Choroid plexus epithelial cell (primary cell): Measurements from ENCODE around the gene RAB24.
"Not testable (repeated sequence)": the region's sequence is repeated elsewhere in the genome, so short reads cannot be mapped to it uniquely, and the experiment has no call there.

ENCODE experiments used
- DNase-seq: peaks from one replicate; pipeline ENCODE4 v3.0.0-alpha.2; 2010; ENCODE audit warnings: low read depth
- H3K4me3 ChIP-seq: 2 replicates; pipeline ENCODE4 v1.5.1; 2011; ENCODE audit warnings: low read depth, mild to moderate bottlenecking, control low read depth, low read length, moderate library complexity
- CTCF ChIP-seq: conservative IDR thresholded peaks from 2 replicates; pipeline ENCODE4 v1.5.1; 2011; ENCODE audit warnings: low read depth, mild to moderate bottlenecking, control low read depth, inconsistent platforms, low read length, moderate library complexity

RAB24 gene

DNA sequence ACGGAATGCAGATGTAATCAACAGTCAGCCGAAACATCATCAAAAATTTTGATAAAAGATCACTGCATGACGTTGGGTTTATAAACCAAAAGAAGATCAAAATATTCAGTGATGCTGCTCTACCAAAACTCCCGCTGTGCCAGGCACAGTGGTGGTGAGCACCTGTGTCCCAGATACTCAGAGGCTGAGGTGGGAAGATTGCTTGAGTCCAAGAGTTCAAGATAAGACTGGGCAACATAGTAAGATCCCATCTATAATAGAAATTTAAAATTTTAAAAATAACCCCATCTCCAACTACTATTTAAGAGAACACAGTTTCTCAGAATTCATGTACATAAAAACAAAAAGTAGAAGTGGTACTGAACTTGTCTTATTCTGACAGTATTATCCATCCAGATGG lies 44.2 kb upstream of the RAB24 start:
- no peak for TF ChIP-seq CTCF
- DNase-seq, result no peak

GRCh38 chr5:177346820-177347219 lies 43.3 kb upstream of the RAB24 start:
- no peak for TF ChIP-seq CTCF
- no peak overlapping the region for H3K4me3 ChIP-seq
- DNase-seq, result peak; percentile 42

More for the DNA sequence above, 44.2 kb upstream of the RAB24 start:
- no peak overlapping the region for H3K4me3 ChIP-seq

DNA sequence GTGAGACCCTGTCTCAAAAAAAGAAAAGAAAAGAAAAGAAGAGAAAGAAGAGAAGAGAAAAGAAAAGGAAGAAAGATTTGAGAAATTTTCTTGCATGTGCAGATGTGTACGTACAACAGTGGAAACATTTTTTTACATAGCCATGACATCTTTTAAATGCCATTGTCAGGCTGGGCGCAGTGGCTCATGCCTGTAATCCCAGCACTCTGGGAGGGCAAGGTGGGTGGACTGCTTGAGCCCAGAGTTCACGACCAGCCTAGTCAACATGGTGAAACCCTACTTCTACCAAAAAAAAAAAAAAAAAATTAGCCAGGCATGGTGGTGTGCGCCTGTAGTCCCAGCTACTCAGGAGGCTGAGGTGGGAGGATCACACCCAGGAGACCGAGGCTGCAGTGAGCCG lies 41.4 kb upstream of the RAB24 start:
- no peak overlapping the region for H3K4me3 ChIP-seq
- DNase-seq, result no peak
- no peak for TF ChIP-seq CTCF

- DNase-seq, result no peak
- no peak for TF ChIP-seq CTCF
- H3K4me3 ChIP-seq, result no peak overlapping the region
Measured at GRCh38 chr5:177343777-177344176, 40.3 kb upstream of the RAB24 start.

GRCh38 chr5:177343000-177343399 lies 39.5 kb upstream of the RAB24 start:
- H3K4me3 ChIP-seq, DNase-seq: not testable (repeated sequence)

DNA sequence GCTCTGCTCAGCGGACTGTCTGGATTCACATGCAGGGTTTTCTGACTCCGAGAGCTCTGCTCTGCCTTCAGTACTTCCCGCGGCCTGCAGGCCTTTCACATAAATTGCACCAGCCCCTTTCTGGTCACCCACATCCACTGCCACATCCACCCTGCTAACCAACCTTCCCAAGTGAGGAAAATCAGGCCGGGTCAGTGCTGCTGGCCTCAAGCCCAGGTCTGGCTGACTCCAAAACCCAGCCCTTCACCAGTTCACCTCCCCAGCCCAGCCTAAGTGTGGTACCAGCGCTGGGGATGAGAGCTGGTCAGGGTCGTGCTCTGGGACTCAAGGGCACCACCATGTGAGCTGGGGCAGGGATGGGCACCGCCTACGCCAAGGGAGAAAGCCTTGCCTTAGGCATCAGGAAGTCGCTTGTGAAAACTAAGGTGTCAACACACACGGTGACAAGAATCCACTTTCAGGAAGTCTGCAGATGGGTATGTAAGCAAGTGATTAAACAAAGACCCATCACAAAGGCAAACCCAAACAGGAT lies 35.7 kb upstream of the RAB24 start:
- DNase-seq, result no peak
- TF ChIP-seq CTCF, result no peak
- no peak overlapping the region for H3K4me3 ChIP-seq

- no peak overlapping the region for H3K4me3 ChIP-seq
- no peak for TF ChIP-seq CTCF
- DNase-seq, result no peak
Measured at GRCh38 chr5:177338251-177339106, 35.0 kb upstream of the RAB24 start.
